ENCODE results near the gene CHERP. TPM values are rescaled to one million over a fixed set of nuclear protein-coding genes. Genes with fewer than 3 reads are reported as not detected.
"Not testable (repeated sequence)": the region's sequence is repeated elsewhere in the genome, so short reads cannot be mapped to it uniquely, and the experiment has no call there.

CHERP gene
- total RNA-seq, 6 donors from 2014 or later, result 10.8 to 38.6 (median 22.0) TPM

GRCh38 chr19:16506961-16507360 lies 35.3 kb downstream of the CHERP start:
- Histone ChIP-seq H3K27ac (no peak overlapping the region), H3K36me3 (peaks cover 0 to 53% (median 22%) of the 10 kb centered on the region in 4 donors), H3K4me3 (no peak overlapping the region), H3K9me3 (no peaks in the 10 kb centered on the region), H3K4me1 (no peaks in the 10 kb centered on the region), H3K27me3 (no peaks in the 10 kb centered on the region)
- no peak for ATAC-seq (ENCODE audit: low FRiP score in 2 of 2)
- 93 to 99% methylated on average over 5 to 6 of the region's 6 CpGs for WGBS, 2 donors
- no peak for DNase-seq
- TF ChIP-seq POLR2A (IDR thresholded peaks at IDR 0.05) (no peak), CTCF (IDR thresholded peaks at IDR 0.05) (no peak), POLR2AphosphoS5 (IDR thresholded peaks at IDR 0.05) (no peak), EP300 (IDR thresholded peaks at IDR 0.05) (no peak)

GRCh38 chr19:16506161-16506560 lies 36.1 kb downstream of the CHERP start:
- ATAC-seq (ENCODE audit: low FRiP score in 2 of 2); H3K4me3 ChIP-seq; DNase-seq; H3K9me3 ChIP-seq; H3K27ac ChIP-seq; H3K4me1 ChIP-seq; H3K27me3 ChIP-seq: not testable (repeated sequence)
- 87 to 93% methylated on average over 11 of the region's 11 CpGs for WGBS, 2 donors
- H3K36me3 ChIP-seq, result peaks cover 0 to 53% (median 22%) of the 10 kb centered on the region in 4 donors

GRCh38 chr19:16504271-16504670 lies 38.0 kb downstream of the CHERP start:
- no peak for TF ChIP-seq POLR2A (IDR thresholded peaks at IDR 0.05)
- TF ChIP-seq EP300 (IDR thresholded peaks at IDR 0.05), result no peak
- TF ChIP-seq CTCF (IDR thresholded peaks at IDR 0.05), result no peak
- no peak for TF ChIP-seq POLR2AphosphoS5 (IDR thresholded peaks at IDR 0.05)
- H3K27me3 ChIP-seq, result no peaks in the 10 kb centered on the region
- H3K9me3 ChIP-seq, result no peaks in the 10 kb centered on the region
- WGBS, 2 donors, result 87 to 88% methylated on average over 3 of the region's 3 CpGs
- no peak for DNase-seq
- H3K27ac ChIP-seq, result no peak overlapping the region
- H3K36me3 ChIP-seq, result peaks cover 0 to 41% (median 8%) of the 10 kb centered on the region in 4 donors
- no peak for ATAC-seq (ENCODE audit: low FRiP score in 2 of 2)
- no peaks in the 10 kb centered on the region for H3K4me1 ChIP-seq
- H3K4me3 ChIP-seq, result no peak overlapping the region

- Histone ChIP-seq H3K27ac (no peak overlapping the region), H3K4me3 (no peak overlapping the region), H3K4me1 (peaks cover 5 to 14% (median 8%) of the 10 kb centered on the region in 4 donors), H3K36me3 (peaks cover 0 to 13% (median under 1%) of the 10 kb centered on the region in 4 donors), H3K27me3 (no peaks in the 10 kb centered on the region), H3K9me3 (no peaks in the 10 kb centered on the region)
- no peak for ATAC-seq (ENCODE audit: low FRiP score in 2 of 2)
- WGBS, 2 donors, result 90 to 97% methylated on average over 6 of the region's 6 CpGs
- no peak for DNase-seq
- TF ChIP-seq CTCF (IDR thresholded peaks at IDR 0.05) (no peak), EP300 (IDR thresholded peaks at IDR 0.05) (no peak), POLR2AphosphoS5 (IDR thresholded peaks at IDR 0.05) (no peak)
These were observed 44.4 kb downstream of the CHERP start for GRCh38 chr19:16497837-16498236.

- ATAC-seq (ENCODE audit: low FRiP score in 2 of 2), result no peak
- Histone ChIP-seq H3K9me3 (no peaks in the 10 kb centered on the region), H3K4me3 (peak overlapping the region in 3 of 4 donors; percentile 77 to 85 (median 84)), H3K36me3 (peaks cover 0 to 8% (median 0%) of the 10 kb centered on the region in 4 donors), H3K27ac (no peak overlapping the region), H3K27me3 (no peaks in the 10 kb centered on the region), H3K4me1 (peaks cover 5 to 14% (median 8%) of the 10 kb centered on the region in 4 donors)
- no peak for TF ChIP-seq EP300 (IDR thresholded peaks at IDR 0.05)
- TF ChIP-seq CTCF (IDR thresholded peaks at IDR 0.05), result no peak
- TF ChIP-seq POLR2AphosphoS5 (IDR thresholded peaks at IDR 0.05), result no peak
- no peak for TF ChIP-seq POLR2A (IDR thresholded peaks at IDR 0.05)
- no peak for DNase-seq
- 84 to 90% methylated on average over 12 of the region's 12 CpGs for WGBS, 2 donors
These were observed 45.2 kb downstream of the CHERP start for GRCh38 chr19:16497042-16497441.

Measured in upper lobe of left lung (tissue), 6 donors.